Heart right ventricle (tissue), 16 donors: ENCODE results near the gene MYOZ2. TPM values are rescaled to one million over a fixed set of nuclear protein-coding genes. Genes with fewer than 3 reads are reported as not detected.

Experiments
- ATAC-seq, 8 donors: fragments of 200-7000 bp; cut with Tn5 transposase; one replicate each; pipeline ENCODE4 v1.9.1; 2020; ENCODE audit warnings: mild to moderate bottlenecking in 8 of 8, moderate library complexity in 8 of 8, moderate number of reproducible peaks in 1 of 8
- DNase-seq, 2 donors: peaks; one replicate each; pipeline ENCODE4 v3.0.0-alpha.2; 2020
- H3K27ac ChIP-seq, 10 donors: fragments of 200-600 bp; sonication (generic) in 2 of 10; one replicate each; pipeline versions ENCODE4 v1.5.0 to v1.8.0; 2020 to 2022; ENCODE audit warnings: mild to moderate bottlenecking in 3 of 10
- H3K27me3 ChIP-seq, 7 donors: fragments of 200-600 bp; one replicate each; pipeline ENCODE4 v1.8.0; 2021 to 2022; ENCODE audit warnings: mild to moderate bottlenecking in 2 of 7
- H3K36me3 ChIP-seq, 9 donors: fragments of 200-600 bp; sonication (generic) in 1 of 9; one replicate each; pipeline versions ENCODE4 v1.5.0 to v1.8.0; 2020 to 2022; ENCODE audit warnings: mild to moderate bottlenecking in 2 of 9
- H3K4me1 ChIP-seq, 9 donors: fragments of 200-600 bp; sonication (generic) in 1 of 9; one replicate each; pipeline versions ENCODE4 v1.5.0 to v1.8.0; 2020 to 2022; ENCODE audit warnings: mild to moderate bottlenecking in 4 of 9
- H3K4me3 ChIP-seq, 10 donors: fragments of 200-600 bp; sonication (generic) in 2 of 10; one replicate each; pipeline versions ENCODE4 v1.5.0 to v1.8.0; 2020 to 2022; ENCODE audit warnings: mild to moderate bottlenecking in 7 of 10, moderate library complexity in 2 of 10
- H3K9me3 ChIP-seq, 11 donors: fragments of 200-600 bp in 10 of 11; sonication (generic) in 2 of 11; one replicate each; pipeline versions ENCODE4 v1.5.0 to v1.8.0; 2013 to 2022; ENCODE audit warnings: mild to moderate bottlenecking in 2 of 11, control low read depth in 1 of 11, moderate library complexity in 1 of 11
- CTCF ChIP-seq, 9 donors: fragments of 200-600 bp; sonication (generic) in 2 of 9; IDR thresholded peaks; one replicate each; pipeline versions ENCODE4 v1.5.0 to v1.8.0; 2021 to 2022; ENCODE audit warnings: antibody characterized with exemption in 9 of 9, mild to moderate bottlenecking in 5 of 9, moderate library complexity in 1 of 9
- WGBS, 2 donors: extraction: QIAGEN DNeasy Blood & Tissue Kit; methylation state at CpG; one replicate each; pipeline ENCODE4 v1.1.7; 2013; ENCODE audit warnings: inconsistent platforms in 1 of 2; 5-methylcytosine and 5-hydroxymethylcytosine counted together
- intact Hi-C, 10 donors: fragments of 100-400 bp; cut with DNase I; formaldehyde crosslinking; loops; one replicate each; pipeline versions ENCODE4 v1.11.1 to v1.14.2; 2022
- polyA plus RNA-seq, 2 donors: library from polyadenylated mRNA; stranded (reverse); fragments of 200-250 nt; gene quantifications; one replicate each; pipeline ENCODE4 v1.2.3, GENCODE V29; 2013
- total RNA-seq, 10 donors: library from RNA; stranded (reverse); fragmentation: NEBNext Ultra II Directional in 3 of 10; extraction: Animal tissue kit (Norgen Biotek cat#: 25700) in 3 of 10; gene quantifications; one replicate each; pipeline versions ENCODE4 v1.2.1 to v1.2.4, GENCODE V29; 2021 to 2023
- donor health status: Arrhythmogenic right ventricular cardiomyopathy.
- donor health status: ischemic (EF 13 %, LVEDD 7.1; RV severe dilation, severe dysfunction).
- donor health status: healthy with polysubstance abuse.
- donor health status: DM: no; HTN: yes; CAD: no.
- donor health status: DM: no; HTN: no; CAD: no.
- donor health status: ischemic (EF 25% LVEDD 6.9; RV normal size, moderate dysfunction).
- donor health status: ischemic (EF 25% LVEDD 5.7; RV mildly dilated, moderate dysfunction).
- donor health status: healthy.
- donor health status: DM: yes; HTN: yes; CAD: no.
- donor health status: Ischemic cardiomyopathy.
- donor health status: ischemic (EF 35%, LVEDD 5.7; RV mildly dilated, moderate dysfunction).
- donor health status: nonischemic (EF 11% LVEDD 7.7; RV severe dilation, severe dysfunction).
- donor health status: DM: yes; HTN: yes; CAD: no.
- donor health status: PGD.
- donor health status: ischemic (EF 29% LVEDD 5.4; RV normal size, mild dysfunction).
- donor health status: nonischemic (EF 23%, LVEDD 6.1; RV moderate dilation, normal function).

The MYOZ2 gene
- total and polyA plus RNA-seq, 12 donors: 231 to 1,008 (median 867) TPM

GRCh38 chr4:119110121-119110520, 25.5 kb upstream of the MYOZ2 start:
- no peak for TF ChIP-seq CTCF (IDR thresholded peaks at IDR 0.05)
- peaks cover 0 to 44% (median 25%) of the 10 kb centered on the region in 9 donors for H3K4me1 ChIP-seq
- DNase-seq: no peak
- H3K27me3 ChIP-seq: no peaks in the 10 kb centered on the region
- no peak overlapping the region for H3K27ac ChIP-seq
- no peaks in the 10 kb centered on the region for H3K9me3 ChIP-seq
- ATAC-seq: no peak
- no peak overlapping the region for H3K4me3 ChIP-seq
- intact Hi-C loops: no loop called here
- H3K36me3 ChIP-seq: no peaks in the 10 kb centered on the region
- WGBS, 2 donors: 93 to 95% methylated on average over 2 of the region's 2 CpGs

GRCh38 chr4:119111296-119111695, 24.3 kb upstream of the MYOZ2 start:
- Histone ChIP-seq H3K27ac (no peak overlapping the region), H3K36me3 (no peaks in the 10 kb centered on the region), H3K4me1 (peaks cover 0 to 33% (median 16%) of the 10 kb centered on the region in 9 donors), H3K9me3 (no peaks in the 10 kb centered on the region), H3K27me3 (no peaks in the 10 kb centered on the region), H3K4me3 (no peak overlapping the region)
- DNase-seq (no peak), ATAC-seq (no peak)
- intact Hi-C loops: no loop called here
- no peak for TF ChIP-seq CTCF (IDR thresholded peaks at IDR 0.05)

- Histone ChIP-seq H3K4me3 (no peak overlapping the region), H3K36me3 (no peaks in the 10 kb centered on the region), H3K9me3 (no peaks in the 10 kb centered on the region), H3K4me1 (peaks cover 3 to 39% (median 25%) of the 10 kb centered on the region in 9 donors), H3K27ac (peak overlapping the region in 7 of 10 donors; percentile 17 to 75 (median 57)), H3K27me3 (no peaks in the 10 kb centered on the region)
- intact Hi-C loops: no loop called here
- DNase-seq (no peak), ATAC-seq (peak in 7 of 8 donors; percentile 55 to 91 (median 77))
- TF ChIP-seq CTCF (IDR thresholded peaks at IDR 0.05): no peak
Measured at GRCh38 chr4:119113033-119113655, 22.5 kb upstream of the MYOZ2 start.

DNA sequence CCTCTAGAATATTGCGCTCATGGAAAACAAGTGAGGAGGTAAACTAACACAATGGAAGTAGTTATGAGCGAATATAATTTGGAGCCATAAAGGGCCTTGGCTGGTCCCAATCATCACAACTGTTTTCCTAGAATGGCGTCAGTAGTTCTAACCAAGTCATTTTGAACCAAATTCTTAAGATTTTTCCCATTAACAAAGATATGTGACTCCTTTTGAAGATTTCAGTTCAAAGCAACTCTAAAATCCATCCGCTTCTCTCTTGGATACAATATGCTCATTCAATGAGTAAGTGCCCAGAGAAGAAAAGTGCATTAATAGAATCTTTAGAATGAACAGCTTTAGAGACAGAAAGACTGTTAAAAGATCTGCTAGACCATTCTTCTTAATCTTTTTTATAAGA, 19.6 kb upstream of the MYOZ2 start:
- Histone ChIP-seq H3K4me1 (peaks cover 3 to 39% (median 26%) of the 10 kb centered on the region in 9 donors), H3K4me3 (no peak overlapping the region), H3K36me3 (peaks cover 0 to 9% (median 0%) of the 10 kb centered on the region in 9 donors), H3K9me3 (no peaks in the 10 kb centered on the region), H3K27me3 (no peaks in the 10 kb centered on the region), H3K27ac (peak overlapping the region in 1 of 10 donors; percentile 57)
- 94 to 99% methylated on average over 4 of the region's 4 CpGs for WGBS, 2 donors
- intact Hi-C loops: no loop called here
- ATAC-seq (no peak), DNase-seq (no peak)
- TF ChIP-seq CTCF (IDR thresholded peaks at IDR 0.05): no peak
